HepG2 (cell line): ENCODE data around the gene PPP6R2. TPM values are rescaled to one million over a fixed set of nuclear protein-coding genes. Genes with fewer than 3 reads are reported as not detected.

Experiments used
- ATAC-seq: fragments of 200-7000 bp; cut with Tn5 transposase; 3 replicates; pipeline ENCODE4 v1.9.1; 2020; ENCODE audit warnings: mild to moderate bottlenecking, moderate library complexity
- BruUV-seq: library from RNA; stranded (reverse); fragments of 400-500 nt; replicated peaks from 2 replicates; lab custom pipeline; 2021; lab: Mats Ljungman, UMichigan
- CTCF ChIA-PET: fragments of 300-600 bp; formaldehyde crosslinking; extraction: SDS; loops from one replicate; lab custom pipeline; 2021; ENCODE audit warnings: low total read pairs, inconsistent platforms, low intra/inter-chr PET ratio; lab: Yijun Ruan, JAX
- POLR2A ChIA-PET: fragments of 350-600 bp; sonication (Branson Sonifier 250); formaldehyde crosslinking; loops from one replicate; lab custom pipeline; 2020; ENCODE audit warnings: antibody characterized with exemption, inconsistent platforms; lab: Yijun Ruan, JAX
- DNase-seq: peaks from one replicate; pipeline ENCODE4 v3.0.0-alpha.2; 2015; ENCODE audit warnings: low spot score
- FAIRE-seq: peaks from 3 replicates; lab custom pipeline; 2011; peaks lifted over from hg19 to GRCh38; lab: Jason Lieb, UNC
- H2AFZ ChIP-seq: one replicate; pipeline ENCODE4 v1.6.1; 2011; ENCODE audit warnings: low read length, inconsistent platforms
- H3K27ac ChIP-seq: fragments of 300-600 bp; 3 replicates; pipeline ENCODE4 v1.8.0; 2011; ENCODE audit warnings: mixed run types, mild to moderate bottlenecking, mixed read lengths, low read length, inconsistent platforms; ENCODE audit not compliant: insufficient read depth; ENCODE audit errors: extremely low read length
- H3K27me3 ChIP-seq, 2 experiments: fragments of 200-600 bp in 1 of 2; 2 replicates in 1 of 2; 3 replicates in 1 of 2; pipeline versions ENCODE4 v1.6.0 to v1.8.0; 2011; ENCODE audit warnings: low read length in 2 of 2, mild to moderate bottlenecking in 2 of 2, moderate library complexity in 2 of 2, inconsistent platforms in 1 of 2; ENCODE audit not compliant: insufficient read depth in 2 of 2, control insufficient read depth in 1 of 2
- H3K36me3 ChIP-seq, 2 experiments: fragments of 200-600 bp in 1 of 2; replicated peaks in 1 of 2; 2 replicates in 1 of 2; 3 replicates in 1 of 2; pipeline versions ENCODE4 v1.5.1 to v1.8.0; 2011; ENCODE audit warnings: low read length in 2 of 2, inconsistent platforms in 1 of 2; ENCODE audit not compliant: insufficient read depth in 2 of 2, control insufficient read depth in 1 of 2
- H3K4me1 ChIP-seq: 2 replicates; pipeline ENCODE4 v1.5.1; 2012; ENCODE audit warnings: low read length, inconsistent platforms; ENCODE audit not compliant: insufficient read depth
- H3K4me2 ChIP-seq: 2 replicates; pipeline ENCODE4 v1.6.0; 2011; ENCODE audit warnings: low read depth, low read length, inconsistent platforms
- H3K4me3 ChIP-seq, 3 experiments: fragments of 200-600 bp in 1 of 3; sonication (generic), shearing (Covaris generic) in 1 of 3; replicated peaks in 1 of 3; 2 replicates each; pipeline ENCODE4 v1.5.1; 2011 to 2016; ENCODE audit warnings: low read length in 3 of 3, inconsistent platforms in 2 of 3, low read depth in 2 of 3, mild to moderate bottlenecking in 2 of 3, control low read depth in 1 of 3, mixed read lengths in 1 of 3; ENCODE audit not compliant: insufficient read depth in 1 of 3
- H3K79me2 ChIP-seq: one replicate; pipeline ENCODE4 v1.6.1; 2011; ENCODE audit warnings: low read length, inconsistent platforms; ENCODE audit not compliant: insufficient read depth
- H3K9ac ChIP-seq: 2 replicates; pipeline ENCODE4 v1.6.0; 2011; ENCODE audit warnings: mild to moderate bottlenecking, low read depth, low read length, inconsistent platforms; ENCODE audit not compliant: insufficient read depth
- H3K9me3 ChIP-seq: 2 replicates; pipeline ENCODE4 v1.5.1; 2012; ENCODE audit warnings: mild to moderate bottlenecking, low read length
- H4K20me1 ChIP-seq: 2 replicates; pipeline ENCODE4 v1.6.0; 2011; ENCODE audit warnings: inconsistent platforms, mild to moderate bottlenecking, low read length, moderate library complexity; ENCODE audit not compliant: insufficient read depth
- DRAP1 ChIP-seq: IDR thresholded peaks from 2 replicates; pipeline ENCODE4 v1.6.1; 2016; ENCODE audit warnings: missing genetic modification reagents, missing compliant biosample characterization
- HDAC1 ChIP-seq: sonication (generic); formaldehyde crosslinking; IDR thresholded peaks from 2 replicates; pipeline ENCODE4 v1.5.1; 2020; ENCODE audit warnings: mild to moderate bottlenecking, missing genetic modification reagents
- ISX ChIP-seq: sonication (generic); formaldehyde crosslinking; conservative IDR thresholded peaks from 2 replicates; pipeline ENCODE4 v1.5.0; 2020; ENCODE audit warnings: missing genetic modification reagents
- KLF6 ChIP-seq: IDR thresholded peaks from 2 replicates; pipeline ENCODE4 v1.8.0; 2016; ENCODE audit warnings: missing biosample characterization, missing genetic modification reagents
- MAZ ChIP-seq, 2 experiments: sonication (generic) in 1 of 2; formaldehyde crosslinking in 1 of 2; IDR thresholded peaks; 2 replicates each; pipeline versions ENCODE4 v1.5.0 to v1.6.1; 2012 to 2020; ENCODE audit warnings: low read depth in 2 of 2, mild to moderate bottlenecking in 2 of 2, borderline replicate concordance in 1 of 2, improper control_type of control experiment in 1 of 2, low read length in 1 of 2, missing genetic modification reagents in 1 of 2, moderate library complexity in 1 of 2
- MXI1 ChIP-seq: IDR thresholded peaks from 3 replicates; pipeline ENCODE4 v1.6.1; 2012; ENCODE audit warnings: low read depth, low read length, inconsistent platforms, borderline replicate concordance
- PHF20 ChIP-seq: sonication (generic); formaldehyde crosslinking; IDR thresholded peaks from 2 replicates; pipeline ENCODE4 v1.5.0; 2020; ENCODE audit warnings: mild to moderate bottlenecking, missing genetic modification reagents
- SPEN ChIP-seq: sonication (generic); formaldehyde crosslinking; IDR thresholded peaks from 2 replicates; pipeline ENCODE4 v1.5.1; 2020; ENCODE audit warnings: low read depth, mild to moderate bottlenecking, missing genetic modification reagents
- SRSF1 ChIP-seq: fragments of 200-400 bp; formaldehyde crosslinking; optimal IDR thresholded peaks from 2 replicates; pipeline ENCODE3; 2017; ENCODE audit warnings: mild to moderate bottlenecking, low read depth, low read length, moderate library complexity
- UBTF ChIP-seq: sonication (generic); formaldehyde crosslinking; IDR thresholded peaks from 2 replicates; pipeline ENCODE4 v1.4.0; 2020; ENCODE audit warnings: mild to moderate bottlenecking, missing genetic modification reagents
- ZBTB25 ChIP-seq: IDR thresholded peaks from 2 replicates; pipeline ENCODE4 v1.6.1; 2018; ENCODE audit warnings: missing genetic modification reagents
- ZNF296 ChIP-seq: sonication (generic); formaldehyde crosslinking; conservative IDR thresholded peaks from 2 replicates; pipeline ENCODE4 v1.5.0; 2020; ENCODE audit warnings: mild to moderate bottlenecking, missing genetic modification reagents
- ZNF747 ChIP-seq: sonication (generic); formaldehyde crosslinking; IDR thresholded peaks from 2 replicates; pipeline ENCODE4 v1.8.1; 2023; ENCODE audit warnings: missing genetic modification reagents, mild to moderate bottlenecking, borderline replicate concordance
- ZSCAN25 ChIP-seq: sonication (generic); formaldehyde crosslinking; IDR thresholded peaks from 2 replicates; pipeline ENCODE4 v1.8.0; 2022; ENCODE audit warnings: mild to moderate bottlenecking, missing genetic modification reagents
- WGBS: methylation state at CpG from one replicate; pipeline ENCODE4 v1.1.6; 2017; ENCODE audit warnings: low lambda C conversion rate; 5-methylcytosine and 5-hydroxymethylcytosine counted together
- in situ Hi-C: cut with HindIII; loops from 2 replicates; pipeline ENCODE4 v1.10.0; 2017; ENCODE audit warnings: low pct_unique_long_range_greater_than_20kb; ENCODE audit not compliant: extremely low pct_ligation_motif_present
- intact Hi-C: fragments of 100-400 bp; cut with micrococcal nuclease; formaldehyde crosslinking; loops from one replicate; pipeline ENCODE4 v1.10.0; 2022; ENCODE audit not compliant: unreplicated experiment
- polyA plus RNA-seq, 8 experiments: library from polyadenylated mRNA; depleted of rRNA in 3 of 8; stranded (reverse) in 7 of 8; unstranded in 1 of 8; fragments of >200 nt; fragmentation: Illumina TruSeq in 4 of 8; extraction: Trizol in 4 of 8; gene quantifications; 2 replicates each; pipeline versions ENCODE4 v1.2.1 to v1.2.3, GENCODE V29; 2011 to 2016; ENCODE audit warnings: low read depth in 4 of 8, missing spikeins in 1 of 8, mixed read lengths in 1 of 8; ENCODE audit not compliant: insufficient read depth in 1 of 8
- total RNA-seq, 5 experiments: library from RNA; depleted of rRNA; stranded (reverse); fragments of >200 nt; fragmentation: Illumina TruSeq; extraction: Trizol; gene quantifications; 2 replicates each; pipeline ENCODE4 v1.2.3, GENCODE V29; 2016; ENCODE audit warnings: low read depth in 1 of 5

PPP6R2 gene
- total and polyA plus RNA-seq, 2 of the 13 experiments (the other 11 are each of a cell fraction or from before 2014, with no cell fraction given), result 55.0 to 102 TPM

GRCh38 chr22:50306753-50307749 lies 36.1 kb upstream of the PPP6R2 start, which contains the start of gene PLXNB2:
Gene PLXNB2 (minus strand): TSS chr22:50307646. CDS start chr22:50290584, 17,062 bp downstream.
- Histone ChIP-seq H3K9ac (peak within 1 kb of the TSS; percentile 90), H3K4me2 (peak within 1 kb of the TSS; percentile 90), H3K27ac (peak within 1 kb of the TSS; percentile 67), H3K36me3 (peaks cover 0 to 2% of the 10 kb centered on the region in 2 experiments; a peak in 1 of 5 replicates), H3K9me3 (no peaks in the 10 kb centered on the region), H3K4me3 (peak within 1 kb of the TSS; percentile 90 to 95 (median 95)), H3K27me3 (no peaks in the 10 kb centered on the region), H3K79me2 (peaks cover 47% of the 10 kb centered on the region), H4K20me1 (no peaks in the 10 kb centered on the region; the same call in 1 of the 2 replicates), H2AFZ (no peak within 1 kb of the TSS), H3K4me1 (peaks cover 82% of the 10 kb centered on the region)
- intact Hi-C loops (no loop called here), in situ Hi-C loops (no loop called here)
- ChIA-PET CTCF (interaction anchor here (1.0 to 1.4 kb wide), 2 partner anchors 30 to 31 kb away, joined by 3 to 4 read pairs; no protein-coding TSS in a partner anchor), POLR2A (interaction anchor here (0.6 to 6.7 kb wide), 11 partner anchors 10 to 166 kb away, joined by 3 to 126 read pairs (median 4); partner anchors contain the start of gene MAPK12)
- BruUV-seq, result no TSS peak
- WGBS, result under 1% methylated on average over 31 of the region's 105 CpGs
- FAIRE-seq (no peak), DNase-seq (peak; percentile 68), ATAC-seq (no peak)
- TF ChIP-seq ZNF296 (0 out of 2 replicates have a peak, but pooled peaks have one; percentile 20), UBTF (CRISPR knock-in tag) (peak; percentile 53; the same call in 1 of the 2 replicates), MAZ (IDR thresholded peaks at IDR 0.05; ENCODE audit: borderline replicate concordance, low read depth, low read length) (peak; percentile 77; the same call in 1 of the 2 replicates), MAZ (CRISPR knock-in tag; IDR thresholded peaks at IDR 0.05; ENCODE audit: low read depth) (no peak), SRSF1 (no peak), ZSCAN25 (peak; percentile 78), ISX (no peak), ZNF747 (0 out of 2 replicates have a peak, but pooled peaks have one; percentile 21), HDAC1 (CRISPR knock-in tag) (peak; percentile 32; the same call in 1 of the 2 replicates), MXI1 (peak; percentile 58; the same call in 1 of the 3 replicates), PHF20 (CRISPR knock-in tag) (0 out of 2 replicates have a peak, but pooled peaks have one; percentile 11), DRAP1 (CRISPR knock-in tag) (peak; percentile 17; the same call in 1 of the 2 replicates), KLF6 (CRISPR knock-in tag) (no peak), ZBTB25 (no peak), SPEN (CRISPR knock-in tag) (0 out of 2 replicates have a peak, but pooled peaks have one; percentile 34)
